Right cardiac atrium (tissue), 5 donors: ENCODE data around the gene PLSCR3. TPM values are rescaled to one million over a fixed set of nuclear protein-coding genes. Genes with fewer than 3 reads are reported as not detected.

ENCODE experiments used
- ATAC-seq, 2 donors: fragments of 200-7000 bp; cut with Tn5 transposase; one replicate each; pipeline versions ENCODE4 v1.8.0 to v1.9.1; 2020; ENCODE audit warnings: moderate library complexity in 2 of 2, mild to moderate bottlenecking in 1 of 2
- DNase-seq, 3 donors: peaks; one replicate each; pipeline ENCODE4 v3.0.0-alpha.2; 2020
- H3K27ac ChIP-seq: one replicate; pipeline ENCODE4 v1.5.1; 2013; ENCODE audit warnings: mild to moderate bottlenecking, low read length, control low read depth, moderate library complexity
- H3K27me3 ChIP-seq: one replicate; pipeline ENCODE4 v1.6.1; 2013; ENCODE audit not compliant: control insufficient read depth, insufficient read depth
- H3K4me1 ChIP-seq: one replicate; pipeline ENCODE4 v1.6.1; 2013; ENCODE audit warnings: low read length; ENCODE audit not compliant: control insufficient read depth, insufficient read depth
- H3K4me3 ChIP-seq: one replicate; pipeline ENCODE4 v1.5.1; 2013; ENCODE audit warnings: low read length, control low read depth
- H3K9me3 ChIP-seq: one replicate; pipeline ENCODE4 v1.6.1; 2013; ENCODE audit warnings: low read length; ENCODE audit not compliant: control insufficient read depth
- WGBS: extraction: QIAGEN DNeasy Blood & Tissue Kit; methylation state at CpG from one replicate; pipeline ENCODE4 v1.1.7; 2013; 5-methylcytosine and 5-hydroxymethylcytosine counted together
- intact Hi-C, 4 donors: fragments of 100-400 bp; cut with DNase I; formaldehyde crosslinking; loops; one replicate each; pipeline versions ENCODE4 v1.11.0 to v1.14.0; 2022 to 2023
- polyA plus RNA-seq: library from polyadenylated mRNA; stranded (reverse); fragments of 200-250 nt; gene quantifications from one replicate; pipeline ENCODE4 v1.2.3, GENCODE V29; 2013
- total RNA-seq, 4 donors: library from RNA; stranded (reverse); fragmentation: NEBNext Ultra II Directional; extraction: Animal tissue kit (Norgen Biotek cat#: 25700); gene quantifications; one replicate each; pipeline ENCODE4 v1.2.1, GENCODE V29; 2021
- donor health status: healthy with polysubstance abuse.
- donor health status: DM: no; HTN: yes; CAD: no.
- donor health status: DM: no; HTN: no; CAD: no.
- donor health status: DM: no; HTN: yes; CAD: no; lungs with severe emphysema.
- donor health status: DM: yes; HTN: yes; CAD: no.

The PLSCR3 gene
- total and polyA plus RNA-seq, 5 donors: 19.8 to 25.9 (median 23.7) TPM

DNA sequence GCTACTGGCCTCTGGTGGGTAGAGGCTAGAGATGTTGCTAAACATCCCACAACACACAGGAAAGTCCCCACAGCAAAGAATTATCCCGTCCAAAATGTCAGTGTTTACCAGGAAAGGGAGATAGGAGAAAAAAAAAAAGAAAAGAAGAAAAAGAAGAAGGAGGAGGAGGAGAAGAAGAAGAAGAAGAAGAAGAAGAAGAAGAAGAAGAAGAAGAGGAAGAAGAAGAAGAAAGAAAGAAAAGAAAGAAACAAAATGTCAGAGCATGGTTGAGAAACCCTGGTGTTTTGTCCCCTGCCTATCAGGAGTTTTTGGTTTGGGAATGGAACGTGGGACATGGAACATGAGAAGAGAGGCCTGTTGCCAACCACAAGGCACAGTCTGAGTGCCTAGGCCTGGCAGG lies 36.9 kb downstream of the PLSCR3 start:
- Histone ChIP-seq H3K27me3 (no peaks in the 10 kb centered on the region), H3K27ac (no peak overlapping the region), H3K4me3 (no peak overlapping the region), H3K4me1 (peaks cover 8% of the 10 kb centered on the region), H3K9me3 (no peaks in the 10 kb centered on the region)
- ATAC-seq (no peak), DNase-seq (no peak)
- WGBS: 54% methylated on average over 2 of the region's 2 CpGs
- intact Hi-C loops: loop anchor here in 3 of 4 donors (5.0 to 10.0 kb wide), 4 partner anchors 77 to 227 kb away; partner anchors contain the start of genes FGF11 (in 3 of the 3), TMEM102 (in 3 of the 3), MPDU1 (in 1 of the 3) and TNFSF13 (in 1 of the 3)

DNA sequence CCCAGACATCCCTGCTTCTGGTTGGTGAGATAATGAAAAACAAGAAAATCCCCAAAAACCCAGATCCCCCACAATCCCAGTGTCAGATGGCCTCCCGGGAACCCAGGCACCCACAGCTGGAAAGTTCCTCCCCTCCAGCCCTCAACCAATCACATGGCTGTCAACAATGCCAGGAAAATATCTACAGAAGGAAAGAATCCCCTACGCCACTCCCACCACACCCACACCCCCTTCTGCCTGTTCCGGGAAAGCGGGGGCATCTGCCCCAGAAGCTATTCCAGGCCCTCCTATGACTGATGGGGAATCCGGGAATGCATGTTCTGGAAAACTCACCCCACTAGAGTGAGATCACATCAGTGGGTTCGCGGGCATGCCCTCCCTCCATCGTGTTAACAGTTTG lies 37.6 kb downstream of the PLSCR3 start:
- Histone ChIP-seq H3K27me3 (no peaks in the 10 kb centered on the region), H3K4me3 (no peak overlapping the region), H3K9me3 (no peaks in the 10 kb centered on the region), H3K27ac (no peak overlapping the region), H3K4me1 (peaks cover 8% of the 10 kb centered on the region)
- DNase-seq: peak in 1 of 3 donors; percentile 23
- 62% methylated on average over 8 of the region's 8 CpGs for WGBS
- intact Hi-C loops: loop anchor here in 3 of 4 donors (5.0 to 10.0 kb wide), 4 partner anchors 78 to 228 kb away; partner anchors contain the start of genes FGF11 (in 3 of the 3), TMEM102 (in 3 of the 3), MPDU1 (in 1 of the 3) and TNFSF13 (in 1 of the 3)
- no peak for ATAC-seq

DNA sequence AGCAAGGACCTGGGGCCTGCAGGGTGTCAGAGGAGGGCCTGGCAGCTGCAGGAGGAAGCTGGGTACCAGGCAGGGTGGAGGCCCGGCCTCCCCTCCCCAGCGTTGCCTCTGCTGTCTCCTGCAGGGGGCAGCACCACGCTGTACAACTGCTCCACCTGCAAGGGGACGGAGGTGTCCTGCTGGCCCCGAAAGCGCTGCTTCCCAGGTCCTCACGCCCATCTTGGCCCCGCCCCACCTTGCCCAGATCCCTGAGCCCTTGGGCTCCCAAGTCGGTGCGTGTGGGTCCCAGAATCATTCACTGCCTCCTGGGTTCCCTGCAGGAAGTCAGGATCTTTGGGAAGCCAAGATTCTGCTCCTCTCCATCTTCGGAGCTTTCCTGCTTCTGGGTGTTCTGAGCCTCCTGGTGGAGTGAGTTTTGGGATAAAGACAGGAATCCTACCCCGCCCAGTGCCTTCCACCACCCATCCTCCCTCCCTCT lies 38.2 kb downstream of the PLSCR3 start:
- Histone ChIP-seq H3K4me1 (peaks cover 8% of the 10 kb centered on the region), H3K27me3 (no peaks in the 10 kb centered on the region), H3K27ac (no peak overlapping the region), H3K4me3 (no peak overlapping the region), H3K9me3 (no peaks in the 10 kb centered on the region)
- 13% methylated on average over 12 of the region's 12 CpGs for WGBS
- ATAC-seq: peak; percentile 7 to 34
- intact Hi-C loops: loop anchor here in 3 of 4 donors (5.0 to 10.0 kb wide), 4 partner anchors 79 to 229 kb away; partner anchors contain the start of genes FGF11 (in 3 of the 3), TMEM102 (in 3 of the 3), MPDU1 (in 1 of the 3) and TNFSF13 (in 1 of the 3)
- peak; percentile 81 to 93 (median 92) for DNase-seq

DNA sequence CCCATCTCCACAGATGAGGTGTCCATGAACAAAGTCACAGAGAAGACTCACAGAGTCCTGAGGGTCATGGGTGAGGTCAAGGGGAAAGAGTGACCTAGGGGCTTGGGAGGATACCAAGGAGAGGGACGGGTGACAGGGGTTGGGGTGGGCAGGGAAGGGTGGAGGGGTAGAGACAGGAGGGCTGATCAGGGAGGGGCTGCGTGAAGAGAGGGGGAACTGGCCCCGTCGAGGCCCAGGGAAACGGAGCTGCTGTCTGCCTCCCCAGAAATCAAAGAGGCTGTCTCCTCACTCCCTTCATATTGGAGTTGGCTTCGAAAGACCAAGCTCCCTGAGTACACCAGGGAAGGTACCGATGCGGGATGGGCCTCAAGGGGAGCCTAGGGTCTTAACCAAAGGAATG lies 38.8 kb downstream of the PLSCR3 start:
- no peak overlapping the region for H3K27ac ChIP-seq
- no peak overlapping the region for H3K4me3 ChIP-seq
- no peaks in the 10 kb centered on the region for H3K27me3 ChIP-seq
- intact Hi-C loops: loop anchor here in 3 of 4 donors (5.0 to 10.0 kb wide), 4 partner anchors 79 to 229 kb away; partner anchors contain the start of genes FGF11 (in 3 of the 3), TMEM102 (in 3 of the 3), MPDU1 (in 1 of the 3) and TNFSF13 (in 1 of the 3)
- 69% methylated on average over 8 of the region's 8 CpGs for WGBS
- no peaks in the 10 kb centered on the region for H3K9me3 ChIP-seq
- peaks cover 8% of the 10 kb centered on the region for H3K4me1 ChIP-seq
- DNase-seq (peak in 1 of 3 donors; percentile 24), ATAC-seq (no peak)

DNA sequence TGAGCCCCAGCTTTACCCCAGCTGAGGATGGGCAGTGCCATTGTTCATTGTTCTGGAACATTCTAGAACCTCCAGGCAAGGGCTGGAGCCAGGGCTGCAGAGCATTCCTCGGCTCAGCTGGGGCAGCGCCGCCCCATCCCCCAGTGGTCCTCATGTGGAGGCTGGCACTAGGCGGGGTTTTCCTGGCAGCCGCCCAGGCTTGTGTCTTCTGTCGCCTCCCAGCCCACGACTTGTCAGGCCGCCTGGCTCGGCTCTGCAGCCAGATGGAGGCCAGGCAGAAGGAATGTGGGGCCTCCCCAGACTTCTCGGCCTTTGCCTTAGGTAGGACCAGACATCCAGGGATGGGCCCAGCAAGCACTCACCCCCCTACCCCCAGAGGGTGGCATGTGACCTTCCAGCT lies 39.3 kb downstream of the PLSCR3 start, which contains the start of gene TMEM95:
Gene TMEM95 (plus strand): TSS at position 104 of the 400 bp plus-strand sequence. CDS start 49 bp downstream, at position 153.
- Histone ChIP-seq H3K4me1 (peaks cover 8% of the 10 kb centered on the region), H3K27me3 (no peaks in the 10 kb centered on the region), H3K27ac (no peak within 1 kb of the TSS), H3K9me3 (no peaks in the 10 kb centered on the region), H3K4me3 (no peak within 1 kb of the TSS)
- WGBS: 40% methylated on average over 10 of the region's 10 CpGs
- intact Hi-C loops: loop anchor here in 3 of 4 donors (5.0 to 10.0 kb wide), 4 partner anchors 80 to 230 kb away; partner anchors contain the start of genes FGF11 (in 3 of the 3), TMEM102 (in 3 of the 3), MPDU1 (in 1 of the 3) and TNFSF13 (in 1 of the 3)
- peak; percentile 64 to 83 (median 82) for DNase-seq
- no peak for ATAC-seq

DNA sequence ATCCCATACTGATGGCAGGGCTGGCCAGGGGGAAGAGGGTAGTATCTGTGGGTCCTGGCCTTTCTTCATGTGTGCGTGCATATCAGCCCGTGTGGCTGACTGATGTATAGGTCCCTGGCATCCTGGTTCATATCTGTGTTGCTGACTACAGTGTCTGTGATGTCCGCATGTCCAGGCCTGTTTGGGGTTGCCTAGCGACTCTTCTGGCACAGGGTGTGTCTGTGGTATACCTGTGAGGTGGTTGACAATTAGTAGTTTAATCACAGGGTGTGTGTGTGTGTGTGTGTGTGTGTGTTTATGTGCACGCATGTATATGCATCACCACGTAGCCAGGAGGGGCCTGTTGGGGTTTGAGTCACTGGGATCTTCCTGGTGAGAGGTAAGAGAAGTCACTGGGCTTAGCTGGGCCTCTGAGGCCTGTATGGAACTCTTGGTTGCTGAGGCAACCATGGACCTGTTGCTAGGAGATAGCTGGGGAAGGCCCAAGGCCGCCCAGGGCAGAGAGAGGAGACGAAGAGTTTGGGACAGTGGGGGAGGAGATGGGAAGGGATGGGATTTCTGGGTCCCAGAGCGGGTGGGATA lies 40.0 kb downstream of the PLSCR3 start:
- DNase-seq (peak in 1 of 3 donors; percentile 32), ATAC-seq (no peak)
- H3K27ac ChIP-seq: no peak overlapping the region
- H3K4me1 ChIP-seq: peaks cover 8% of the 10 kb centered on the region
- H3K27me3 ChIP-seq: no peaks in the 10 kb centered on the region
- no peak overlapping the region for H3K4me3 ChIP-seq
- H3K9me3 ChIP-seq: no peaks in the 10 kb centered on the region
- intact Hi-C loops: loop anchor here in 3 of 4 donors (10.0 kb wide), 3 partner anchors 80 to 230 kb away; partner anchors contain the start of genes FGF11 (in 2 of the 3), TMEM102 (in 2 of the 3), MPDU1 (in 1 of the 3) and TNFSF13 (in 1 of the 3)
- WGBS: 71% methylated on average over 9 of the region's 9 CpGs

DNA sequence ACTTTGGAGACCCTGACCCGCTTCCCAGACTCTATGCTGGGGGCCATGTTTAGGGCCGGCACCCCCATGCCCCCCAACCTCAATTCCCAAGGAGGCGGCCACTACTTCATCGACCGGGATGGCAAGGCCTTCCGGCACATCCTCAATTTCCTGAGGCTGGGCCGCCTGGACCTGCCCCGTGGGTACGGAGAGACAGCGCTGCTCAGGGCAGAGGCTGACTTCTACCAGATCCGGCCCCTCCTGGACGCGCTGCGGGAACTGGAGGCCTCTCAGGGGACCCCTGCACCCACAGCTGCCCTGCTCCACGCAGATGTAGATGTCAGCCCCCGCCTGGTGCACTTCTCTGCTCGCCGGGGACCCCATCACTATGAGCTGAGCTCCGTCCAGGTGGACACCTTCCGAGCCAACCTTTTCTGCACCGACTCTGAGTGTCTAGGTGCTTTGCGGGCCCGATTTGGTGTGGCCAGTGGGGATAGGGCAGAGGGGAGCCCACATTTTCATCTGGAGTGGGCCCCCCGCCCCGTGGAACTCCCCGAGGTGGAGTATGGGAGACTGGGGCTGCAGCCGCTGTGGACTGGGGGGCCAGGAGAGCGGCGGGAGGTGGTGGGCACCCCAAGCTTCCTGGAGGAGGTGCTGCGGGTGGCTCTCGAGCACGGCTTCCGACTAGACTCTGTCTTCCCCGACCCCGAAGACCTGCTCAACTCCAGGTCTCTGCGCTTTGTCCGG lies 41.3 kb downstream of the PLSCR3 start:
- intact Hi-C loops: loop anchor here in 3 of 4 donors (10.0 kb wide), 3 partner anchors 82 to 232 kb away; partner anchors contain the start of genes FGF11 (in 2 of the 3), TMEM102 (in 2 of the 3), MPDU1 (in 1 of the 3) and TNFSF13 (in 1 of the 3)
- Histone ChIP-seq H3K4me1 (peaks cover 8% of the 10 kb centered on the region), H3K27ac (no peak overlapping the region), H3K9me3 (no peaks in the 10 kb centered on the region), H3K27me3 (no peaks in the 10 kb centered on the region), H3K4me3 (no peak overlapping the region)
- 87% methylated on average over 37 of the region's 37 CpGs for WGBS
- peak in 2 of 3 donors; percentile 28 to 74 for DNase-seq
- ATAC-seq: no peak

DNA sequence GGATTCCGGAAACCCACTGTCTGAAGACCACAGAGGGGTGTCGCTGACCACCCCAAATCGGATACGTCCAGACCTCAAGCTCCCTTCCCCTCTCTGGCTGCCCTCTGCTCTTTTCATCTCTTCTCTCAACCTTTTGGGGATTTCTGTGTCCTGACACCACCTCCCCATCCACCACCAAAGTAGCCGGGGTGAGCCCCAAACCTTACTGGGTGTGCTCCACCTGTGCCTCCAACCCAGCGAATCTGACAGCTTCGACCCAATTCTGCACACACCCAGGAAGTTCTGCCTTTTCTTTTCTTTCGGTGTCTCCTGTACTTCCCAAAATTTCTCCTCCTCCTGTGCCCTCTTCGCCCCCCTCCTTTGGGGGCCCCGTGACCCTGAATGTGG lies 41.8 kb downstream of the PLSCR3 start:
- peaks cover 8% of the 10 kb centered on the region for H3K4me1 ChIP-seq
- peak overlapping the region; percentile 87 for H3K27ac ChIP-seq
- H3K9me3 ChIP-seq: no peaks in the 10 kb centered on the region
- H3K4me3 ChIP-seq: peak overlapping the region; percentile 64
- intact Hi-C loops: loop anchor here in 3 of 4 donors (10.0 kb wide), 3 partner anchors 82 to 232 kb away; partner anchors contain the start of genes FGF11 (in 2 of the 3), TMEM102 (in 2 of the 3), MPDU1 (in 1 of the 3) and TNFSF13 (in 1 of the 3)
- no peak for DNase-seq
- no peak for ATAC-seq
- WGBS: 29% methylated on average over 10 of the region's 10 CpGs
- no peaks in the 10 kb centered on the region for H3K27me3 ChIP-seq

DNA sequence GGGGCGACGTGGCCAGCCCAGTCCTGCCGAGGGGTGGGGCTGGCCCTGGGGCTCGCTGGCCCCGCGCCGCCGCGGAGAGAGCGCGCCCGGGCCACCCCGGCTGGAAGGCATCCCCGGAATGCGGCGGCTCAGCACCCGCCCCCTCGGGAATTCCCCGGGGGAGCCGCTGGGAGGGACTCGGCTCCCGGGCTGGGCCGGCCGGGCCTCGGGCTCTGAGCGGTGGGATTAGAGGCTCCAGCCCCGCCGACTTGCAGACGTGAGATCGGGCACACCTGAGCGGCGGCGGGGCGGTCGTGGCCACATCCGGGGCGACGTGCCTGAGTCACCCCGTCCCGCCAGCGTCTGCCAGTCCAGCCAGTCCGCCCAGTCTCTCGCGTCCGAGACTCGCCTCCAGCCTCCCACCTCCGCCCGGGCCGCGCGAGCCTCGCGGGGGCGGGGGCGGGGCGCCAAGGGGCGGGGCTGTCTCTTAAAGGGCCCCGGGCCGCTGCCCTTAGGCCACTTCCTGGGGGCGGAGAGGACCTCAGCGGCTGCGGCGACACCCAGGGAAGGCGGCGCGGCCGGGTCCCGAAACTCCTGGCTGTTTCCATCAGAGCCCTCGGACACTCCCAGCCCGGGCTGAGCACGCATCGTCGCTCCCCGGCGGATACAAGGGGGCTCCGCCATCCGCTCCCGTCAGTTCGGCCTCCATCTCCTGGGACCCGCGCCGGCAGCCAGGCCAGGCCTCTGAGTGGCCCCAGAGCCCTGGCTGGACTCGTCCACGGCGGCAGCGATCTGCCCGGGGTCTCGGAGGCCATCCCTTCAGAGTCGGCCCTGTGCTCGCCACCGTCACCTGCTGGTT lies 42.4 kb downstream of the PLSCR3 start, which contains the start of gene KCTD11:
Gene KCTD11 (plus strand): TSS at position 498 of the 838 bp plus-strand sequence.
- peaks cover 8% of the 10 kb centered on the region for H3K4me1 ChIP-seq
- ATAC-seq (peak; percentile 81 to 83), DNase-seq (peak; percentile 95 to 98 (median 97))
- peak within 1 kb of the TSS; percentile 64 for H3K4me3 ChIP-seq
- H3K9me3 ChIP-seq: no peaks in the 10 kb centered on the region
- intact Hi-C loops: loop anchor here in 3 of 4 donors (10.0 kb wide), 3 partner anchors 83 to 233 kb away; partner anchors contain the start of genes FGF11 (in 2 of the 3), TMEM102 (in 2 of the 3), MPDU1 (in 1 of the 3) and TNFSF13 (in 1 of the 3)
- no peaks in the 10 kb centered on the region for H3K27me3 ChIP-seq
- H3K27ac ChIP-seq: peak within 1 kb of the TSS; percentile 87
- WGBS: under 1% methylated on average over 91 of the region's 91 CpGs
